GM19351 (cell line): ENCODE measurements around the gene SYNGR2.
A peak's percentile ranks its signal among the peaks of the same experiment; 100 is the strongest.

Experiments
- ATAC-seq: cut with Tn5 transposase; IDR thresholded peaks from one replicate; pipeline ENCODE4 v1.9.1; 2021; ENCODE audit warnings: mild to moderate bottlenecking, moderate library complexity; ENCODE audit not compliant: unreplicated experiment

Gene SYNGR2

GRCh38 chr17:78197147-78197832 is 28.9 kb downstream of the SYNGR2 start:
- ATAC-seq, result no peak

- ATAC-seq, result no peak
Measured at GRCh38 chr17:78200451-78200850, 32.1 kb downstream of the SYNGR2 start.

GRCh38 chr17:78202666-78203065 is 34.3 kb downstream of the SYNGR2 start:
- ATAC-seq, result no peak

GRCh38 chr17:78204387-78205123 is 36.2 kb downstream of the SYNGR2 start:
- ATAC-seq, result no peak

GRCh38 chr17:78205124-78205775 is 36.9 kb downstream of the SYNGR2 start:
- no peak for ATAC-seq

GRCh38 chr17:78206298-78206697 is 37.9 kb downstream of the SYNGR2 start:
- no peak for ATAC-seq

GRCh38 chr17:78208486-78208885 is 40.1 kb downstream of the SYNGR2 start:
- no peak for ATAC-seq

- no peak for ATAC-seq
Measured at GRCh38 chr17:78210111-78210510, 41.7 kb downstream of the SYNGR2 start.

GRCh38 chr17:78211032-78211431 is 42.7 kb downstream of the SYNGR2 start:
- ATAC-seq, result no peak

- peak; percentile 84 for ATAC-seq
Measured at GRCh38 chr17:78214016-78214705, 45.8 kb downstream of the SYNGR2 start, which contains the start of gene BIRC5. Gene BIRC5 (plus strand): TSS chr17:78214253. CDS start chr17:78214317, 64 bp downstream.

- no peak for ATAC-seq
Measured at GRCh38 chr17:78214706-78215061, 46.3 kb downstream of the SYNGR2 start.

- no peak for ATAC-seq
Measured at GRCh38 chr17:78219396-78220150, 51.2 kb downstream of the SYNGR2 start.
